Body of pancreas (tissue), 4 donors: ENCODE measurements around the gene ZNF775.

ENCODE experiments used
- POLR2A ChIP-seq, 3 donors: fragments of 450-650 bp; IDR thresholded peaks; one replicate each; pipeline ENCODE4 v1.6.1; 2016; ENCODE audit warnings: antibody characterized with exemption in 3 of 3, mild to moderate bottlenecking in 2 of 3
- TF ChIP-seq, protein P1 (sequence below), 7 experiments: fragments of 450-650 bp in 4 of 7; fragments of 200-600 bp in 3 of 7; sonication (generic) in 3 of 7; IDR thresholded peaks; one replicate each; pipeline ENCODE4 v1.5.1; 2016 to 2019; ENCODE audit warnings: antibody characterized with exemption in 7 of 7

DNA sequence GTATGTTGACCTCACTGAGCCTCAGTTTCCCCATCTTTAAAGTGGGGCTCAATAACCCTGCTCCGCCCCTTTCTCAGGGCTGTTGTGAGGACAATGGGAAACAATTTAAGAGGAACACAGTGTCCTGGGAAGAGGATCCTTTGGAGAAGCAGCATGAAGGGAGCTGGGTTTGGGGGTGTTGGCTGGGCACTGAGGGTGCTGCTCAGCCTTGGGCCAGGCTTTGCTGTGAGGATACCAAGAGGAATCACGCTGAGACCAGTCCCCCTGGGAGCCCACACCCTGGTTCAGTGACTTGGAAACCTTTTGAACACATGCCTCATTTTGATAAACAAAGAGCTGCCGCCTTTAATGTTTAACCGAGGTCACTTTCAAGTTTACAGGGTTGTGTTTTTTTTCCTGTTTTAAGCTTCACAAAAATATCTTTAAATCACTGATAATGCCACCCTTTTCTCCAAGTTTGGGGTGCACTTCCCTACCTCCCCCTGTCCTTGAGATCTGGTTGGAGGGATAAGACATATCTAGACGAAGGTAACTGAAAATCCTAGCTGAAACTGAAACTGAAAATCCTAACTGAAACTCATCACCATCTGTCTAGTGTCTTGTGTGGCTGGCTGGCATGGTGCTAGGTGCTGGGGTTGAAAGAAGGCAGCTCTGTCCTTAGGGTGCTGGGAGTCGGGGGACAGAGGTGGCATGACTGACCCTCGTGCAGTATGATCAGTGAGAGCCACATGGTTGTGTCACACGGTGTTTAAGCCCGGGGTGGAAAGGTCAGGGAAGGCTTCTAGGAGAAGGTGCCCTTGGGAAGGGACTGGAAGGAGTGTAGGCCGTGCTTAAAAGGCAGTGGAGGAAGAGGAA, 27.7 kb downstream of the ZNF775 start:
- TF ChIP-seq, protein P1, sequence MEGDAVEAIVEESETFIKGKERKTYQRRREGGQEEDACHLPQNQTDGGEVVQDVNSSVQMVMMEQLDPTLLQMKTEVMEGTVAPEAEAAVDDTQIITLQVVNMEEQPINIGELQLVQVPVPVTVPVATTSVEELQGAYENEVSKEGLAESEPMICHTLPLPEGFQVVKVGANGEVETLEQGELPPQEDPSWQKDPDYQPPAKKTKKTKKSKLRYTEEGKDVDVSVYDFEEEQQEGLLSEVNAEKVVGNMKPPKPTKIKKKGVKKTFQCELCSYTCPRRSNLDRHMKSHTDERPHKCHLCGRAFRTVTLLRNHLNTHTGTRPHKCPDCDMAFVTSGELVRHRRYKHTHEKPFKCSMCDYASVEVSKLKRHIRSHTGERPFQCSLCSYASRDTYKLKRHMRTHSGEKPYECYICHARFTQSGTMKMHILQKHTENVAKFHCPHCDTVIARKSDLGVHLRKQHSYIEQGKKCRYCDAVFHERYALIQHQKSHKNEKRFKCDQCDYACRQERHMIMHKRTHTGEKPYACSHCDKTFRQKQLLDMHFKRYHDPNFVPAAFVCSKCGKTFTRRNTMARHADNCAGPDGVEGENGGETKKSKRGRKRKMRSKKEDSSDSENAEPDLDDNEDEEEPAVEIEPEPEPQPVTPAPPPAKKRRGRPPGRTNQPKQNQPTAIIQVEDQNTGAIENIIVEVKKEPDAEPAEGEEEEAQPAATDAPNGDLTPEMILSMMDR (IDR thresholded peaks at IDR 0.05): no peak
- peak in 2 of 3 donors; percentile 7 to 26 for TF ChIP-seq POLR2A (IDR thresholded peaks at IDR 0.05)
